ENCODE data around the gene GOLGA6L2.
"Not testable (repeated sequence)": the region's sequence is repeated elsewhere in the genome, so short reads cannot be mapped to it uniquely, and the experiment has no call there.

The GOLGA6L2 gene

DNA sequence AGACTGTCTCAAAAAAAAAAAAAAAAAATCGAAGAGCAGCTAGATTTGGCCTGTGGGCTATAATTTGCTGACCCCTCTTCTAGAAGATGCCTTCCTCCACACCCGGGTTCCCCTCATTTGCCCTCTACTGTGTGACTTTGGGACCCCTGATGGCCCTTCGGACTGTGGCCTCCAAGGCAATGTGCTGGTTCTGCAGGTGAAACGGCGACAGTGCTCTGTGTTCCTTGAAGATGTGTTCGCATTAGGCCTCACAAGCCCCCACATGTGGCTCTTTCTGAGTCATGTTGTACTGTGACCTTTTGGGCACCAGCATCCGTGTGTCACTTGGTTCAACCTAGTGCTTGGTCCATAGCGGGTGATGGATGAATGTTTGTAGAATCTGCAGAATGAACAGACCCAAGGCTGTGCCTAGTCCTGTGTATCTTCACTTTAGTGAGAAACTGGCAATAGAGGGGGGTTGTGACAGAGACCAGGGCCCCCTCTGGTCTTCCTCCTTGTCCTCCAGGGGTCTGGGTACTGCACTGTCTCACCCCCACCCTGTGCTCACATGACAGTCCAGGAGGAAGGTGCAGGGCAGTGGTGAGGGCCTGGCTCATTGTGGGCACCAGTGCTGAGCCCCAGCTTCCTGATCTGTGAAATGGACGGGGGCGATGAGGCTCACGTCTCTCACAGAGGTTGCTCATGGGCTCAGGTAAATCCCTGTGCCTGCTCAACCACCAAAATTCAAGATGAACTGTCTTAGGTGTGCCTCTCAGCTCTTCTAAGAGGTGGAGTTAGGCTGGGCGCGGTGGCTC, 22.7 kb downstream of the GOLGA6L2 start:
- DNase-seq: no peak

DNA sequence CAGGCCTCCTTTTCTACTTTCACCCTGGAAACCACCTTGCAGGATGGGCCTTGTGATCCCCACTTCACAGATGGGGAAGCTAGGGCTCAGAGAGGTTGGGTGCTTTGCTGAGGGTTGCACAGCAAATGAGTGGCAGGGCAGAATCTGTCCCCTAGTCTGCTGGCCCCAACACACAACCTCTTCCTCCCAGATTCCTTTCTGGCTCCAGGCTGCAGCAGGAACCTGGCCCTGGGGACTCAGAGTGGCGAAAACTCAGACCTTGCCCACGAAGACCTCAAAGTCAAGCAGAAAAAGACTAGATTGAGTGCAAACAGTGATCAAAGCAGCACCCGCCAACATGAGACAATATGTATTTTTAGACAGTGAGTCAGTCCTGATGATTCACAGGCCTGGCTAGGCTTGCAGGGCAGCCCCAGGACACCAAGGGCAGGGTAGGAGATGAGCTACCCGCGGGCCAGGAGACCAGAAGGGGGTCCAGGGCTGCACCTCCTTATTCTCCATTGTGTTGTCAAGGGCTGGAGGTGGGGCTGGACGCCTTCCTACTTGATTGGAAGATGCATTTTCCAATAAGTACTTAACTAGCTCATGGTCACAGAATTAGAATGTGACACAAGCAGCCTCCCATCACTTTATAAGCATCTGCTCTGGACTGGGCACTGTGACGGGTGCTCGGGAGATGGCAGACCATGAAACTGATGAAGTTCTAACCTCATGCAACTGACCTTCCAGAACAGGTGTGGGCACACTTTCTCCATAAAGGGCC, 23.9 kb downstream of the GOLGA6L2 start:
- DNase-seq: no peak

DNA sequence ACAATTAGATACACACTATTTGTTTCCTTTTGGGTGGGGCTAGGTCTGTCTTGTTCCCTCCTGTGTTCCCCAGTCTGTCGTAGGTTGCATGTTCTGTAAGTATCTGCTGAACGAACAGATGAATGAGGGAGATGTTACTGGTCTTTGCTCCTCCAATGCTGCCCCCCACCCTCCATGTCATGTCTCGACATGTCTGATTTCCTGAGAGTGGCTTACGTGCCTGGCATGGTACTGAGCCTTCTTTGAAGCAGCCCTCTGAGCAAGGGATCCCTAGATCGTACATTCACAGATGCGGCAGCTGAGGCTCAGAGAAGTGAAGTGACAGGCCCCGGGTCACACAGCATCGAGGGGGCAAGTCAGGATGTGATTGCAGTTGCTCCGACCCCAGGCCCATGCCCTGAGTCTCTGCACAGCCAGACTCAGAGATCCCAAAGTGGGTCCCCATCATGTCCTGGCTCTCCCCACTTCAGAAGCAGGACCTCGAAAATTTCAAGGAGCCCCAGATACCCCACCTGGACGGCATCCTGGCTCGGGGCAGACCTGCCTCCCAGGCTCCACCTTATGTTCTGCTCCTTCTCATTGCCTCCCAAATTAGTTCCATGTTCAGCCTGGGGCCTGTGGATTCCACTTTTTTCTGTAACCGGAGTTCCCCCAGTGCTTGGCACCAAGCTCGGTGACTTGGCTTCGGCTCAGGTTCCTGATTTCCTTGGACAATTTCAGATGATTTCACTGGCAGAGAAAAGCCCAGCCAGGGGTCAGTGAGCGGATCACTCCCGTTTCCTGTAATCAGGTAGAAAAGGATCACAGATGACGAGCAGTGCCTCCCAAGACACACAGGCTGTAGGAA, 24.7 kb downstream of the GOLGA6L2 start:
- no peak for DNase-seq

DNA sequence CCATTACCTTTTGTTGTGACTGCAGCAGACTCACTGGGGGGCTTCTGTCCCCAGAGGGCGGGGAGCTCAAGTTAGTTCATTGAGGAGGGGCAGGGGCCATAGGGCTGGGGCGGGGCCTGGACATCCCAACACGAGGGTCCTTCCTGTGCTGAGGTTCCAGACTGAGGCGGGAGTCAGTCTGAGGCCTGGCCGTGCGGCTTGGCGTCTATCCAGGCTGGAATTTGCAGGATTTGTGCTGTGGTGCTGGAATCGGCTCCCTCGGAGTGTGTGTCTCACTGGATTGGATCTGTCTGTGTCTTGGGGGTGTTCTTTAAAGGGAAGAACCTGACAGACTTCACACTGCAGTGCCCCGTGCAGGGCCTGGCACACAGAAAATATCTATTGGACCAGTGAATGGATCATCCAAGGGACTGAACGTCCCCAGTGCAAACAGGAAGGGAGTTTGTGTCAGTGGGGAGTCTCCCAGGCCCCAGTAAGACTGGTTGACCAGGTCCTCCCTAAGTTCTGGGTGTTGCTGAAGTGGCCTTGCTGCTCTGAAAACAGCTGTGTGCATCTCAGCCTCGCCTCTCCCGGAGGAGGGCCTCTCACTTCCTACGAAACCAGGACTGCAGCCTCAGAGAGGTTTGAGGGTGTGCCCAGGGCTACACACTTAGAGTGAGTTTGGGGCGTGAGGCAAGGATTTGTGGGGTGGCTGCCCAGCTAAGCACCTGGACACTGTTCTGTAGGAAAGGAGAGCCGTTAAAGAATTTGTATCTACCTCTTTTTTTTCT, 26.1 kb downstream of the GOLGA6L2 start:
- no peak for DNase-seq

DNA sequence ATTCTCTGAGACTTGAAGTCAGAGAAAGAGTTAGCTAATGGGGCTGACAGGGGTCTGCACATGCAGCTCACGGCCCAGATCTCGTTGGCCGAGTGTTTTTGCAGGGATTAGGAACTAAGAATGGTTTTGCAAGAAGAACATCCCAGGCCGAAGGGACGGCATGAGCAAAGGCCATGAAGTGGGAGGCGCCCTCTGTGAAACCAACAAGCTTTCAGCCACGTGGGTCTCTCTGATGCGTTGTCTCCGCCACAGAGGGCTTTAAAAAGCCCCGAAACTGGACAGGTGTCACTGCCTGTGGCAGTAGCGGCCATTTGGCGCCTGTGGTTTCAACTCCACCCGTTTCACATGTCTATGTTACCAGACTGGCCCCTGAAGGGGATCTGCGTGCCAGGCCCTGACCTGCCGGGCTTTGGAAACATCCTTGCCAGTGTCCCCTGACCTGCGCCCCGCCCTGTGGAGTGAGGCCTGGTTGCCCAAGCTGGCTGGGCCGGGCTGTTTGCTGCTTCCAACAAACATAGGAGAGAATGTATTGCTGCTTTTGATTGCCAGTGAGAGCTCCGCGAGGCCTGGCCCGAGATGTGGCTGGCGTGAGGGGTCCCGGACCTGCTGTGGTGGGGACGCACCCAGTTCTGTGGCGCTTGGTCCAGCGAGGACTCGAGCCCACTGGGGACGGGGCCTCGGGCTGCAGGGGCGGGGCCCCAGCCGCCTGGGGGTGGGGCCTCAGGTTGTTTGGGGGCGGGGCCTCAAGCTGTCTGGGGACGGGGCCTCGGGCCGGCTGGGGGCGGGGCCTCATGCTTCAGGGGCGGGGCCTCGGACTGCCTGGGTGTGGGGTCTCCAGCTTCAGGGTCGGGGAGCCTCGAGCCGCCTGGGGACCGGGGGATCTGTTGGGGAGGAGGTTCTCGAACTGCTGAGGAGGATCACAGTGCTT, 30.4 kb downstream of the GOLGA6L2 start:
- DNase-seq: no peak

DNA sequence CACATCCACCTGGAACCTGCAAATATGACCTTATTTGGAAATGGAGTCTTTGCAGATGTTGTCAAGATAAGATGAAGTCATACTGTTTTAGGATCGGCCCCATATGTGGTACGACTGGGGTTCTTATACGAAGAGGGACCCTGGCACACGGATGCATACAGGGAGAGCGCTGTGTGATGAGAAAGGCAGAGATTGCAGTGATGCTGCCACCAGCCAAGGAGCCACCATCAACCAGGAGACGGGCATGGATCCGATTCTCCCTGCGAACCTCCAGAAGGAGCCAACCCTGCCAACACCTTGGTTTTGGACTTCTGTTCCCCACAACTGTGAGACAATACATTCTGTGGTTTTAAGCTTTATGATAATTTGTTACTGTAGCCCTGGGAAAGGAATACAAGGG, 31.2 kb downstream of the GOLGA6L2 start:
- DNase-seq: not testable (repeated sequence)

DNA sequence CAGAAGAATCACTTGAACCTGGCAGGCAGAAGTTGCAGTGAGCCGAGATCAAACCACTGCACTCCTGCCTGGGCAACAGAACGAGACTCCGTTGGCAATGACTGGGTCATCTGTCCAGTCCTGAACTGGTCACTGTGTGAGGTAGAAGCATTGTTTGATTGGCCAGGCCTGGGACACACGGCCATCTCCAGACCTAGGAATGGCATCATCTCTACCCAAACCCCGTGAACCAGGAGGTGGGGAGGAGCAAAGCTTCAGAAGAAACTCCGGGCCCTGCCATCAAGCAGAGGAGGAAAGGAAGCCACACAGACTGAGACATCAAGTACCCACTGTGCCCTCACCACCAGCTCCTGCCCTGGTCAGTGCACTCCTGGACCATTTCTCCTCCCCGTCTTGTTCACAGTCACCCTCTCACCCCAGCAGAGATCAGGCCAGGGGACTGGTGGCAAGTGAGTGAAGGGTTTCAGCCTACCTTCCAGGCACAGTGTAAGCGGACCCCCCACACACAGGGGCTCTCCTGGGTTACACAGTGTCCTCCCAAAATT, 31.6 kb downstream of the GOLGA6L2 start:
- no peak for DNase-seq

DNA sequence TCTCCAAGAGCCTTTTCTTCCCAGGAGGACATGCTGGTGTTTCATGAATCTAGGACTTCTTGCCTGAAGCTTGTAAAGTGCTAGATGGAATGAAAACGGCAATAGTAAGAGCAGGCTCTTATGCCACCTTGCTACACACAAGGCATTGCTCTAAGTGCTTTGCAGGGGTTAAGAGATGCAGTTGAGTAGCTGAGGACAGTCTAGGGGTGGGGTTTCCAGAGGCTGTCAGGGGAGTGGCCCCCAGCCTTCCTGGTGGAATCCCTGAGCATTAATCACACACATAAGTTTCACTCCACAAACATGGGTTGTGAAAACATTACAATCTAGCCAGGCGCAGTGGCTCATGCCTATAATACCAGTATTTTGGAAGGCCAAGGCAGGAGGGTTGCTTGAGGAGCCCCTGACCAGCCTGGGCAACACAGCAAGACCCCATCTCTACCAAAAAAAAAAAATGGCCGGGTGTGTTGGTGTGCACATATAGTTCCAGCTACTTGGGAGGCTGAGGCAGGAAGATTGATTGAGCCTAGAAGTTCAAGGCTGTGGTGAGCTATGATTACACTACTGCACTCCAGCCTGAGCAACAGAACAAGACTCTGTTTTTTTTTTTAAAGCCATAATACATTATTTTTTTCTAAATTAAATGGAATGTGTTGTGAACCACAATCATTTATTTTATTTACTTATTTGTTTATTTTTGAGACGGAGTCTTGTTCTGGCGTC, 34.0 kb downstream of the GOLGA6L2 start:
- not testable (repeated sequence) for DNase-seq

DNA sequence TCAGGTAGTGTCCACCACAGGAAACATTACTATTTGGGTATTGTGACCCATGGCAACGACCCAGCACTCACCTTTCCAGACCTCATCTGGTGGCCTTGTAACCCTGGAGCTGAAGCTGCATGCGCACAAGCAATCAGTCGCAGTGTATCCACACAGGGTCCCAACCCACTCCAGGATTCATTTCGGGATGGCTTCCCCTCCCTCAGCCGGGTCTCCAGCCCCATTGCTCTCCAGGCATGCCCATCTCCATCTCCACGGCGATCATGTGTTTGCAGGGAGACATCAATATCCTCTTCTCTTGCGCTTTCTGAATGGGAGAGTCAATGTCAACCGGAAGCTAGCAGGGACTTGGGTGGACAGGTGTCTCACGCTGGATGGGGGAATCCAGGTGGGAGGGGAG, 35.2 kb downstream of the GOLGA6L2 start:
- DNase-seq: no peak

DNA sequence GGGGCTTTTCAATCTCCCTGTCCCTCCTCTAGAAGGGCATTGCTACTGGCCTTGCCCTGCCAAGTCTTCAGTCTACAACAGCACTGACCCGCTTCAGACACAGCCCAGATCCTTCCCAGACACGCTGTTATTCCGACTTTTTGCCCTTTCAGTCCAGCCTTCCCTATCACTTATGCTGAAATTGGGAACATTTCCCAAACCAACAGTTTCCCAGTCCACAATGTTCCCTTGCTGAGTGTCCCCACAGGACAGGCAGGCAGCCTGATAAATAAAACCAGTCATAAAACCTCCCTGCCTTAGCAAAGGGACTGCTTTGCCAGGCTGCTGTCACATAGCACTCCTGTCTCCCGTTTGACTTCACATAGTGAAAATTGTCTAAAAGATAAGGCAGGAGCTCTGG, 43.5 kb downstream of the GOLGA6L2 start:
- DNase-seq: no peak

DNA sequence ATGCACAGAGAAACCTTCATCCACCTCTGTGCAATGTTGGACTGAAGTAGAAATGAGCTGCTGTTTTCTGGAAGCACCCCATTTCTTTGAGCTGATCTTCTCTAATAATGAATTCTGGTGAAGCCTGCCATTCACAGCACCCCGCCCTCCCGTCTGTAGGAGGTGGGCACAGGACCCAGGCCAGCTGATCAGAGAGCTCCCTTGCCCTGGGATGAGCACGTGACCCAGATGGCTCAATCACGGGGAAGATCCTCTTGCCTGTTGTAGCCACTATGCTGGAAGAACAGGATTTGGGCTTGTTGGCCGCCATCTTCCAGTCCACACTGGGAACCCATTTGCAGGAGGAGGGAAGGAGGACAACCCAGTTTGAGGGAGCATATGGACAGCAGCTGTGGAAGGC, 44.5 kb downstream of the GOLGA6L2 start:
- no peak for DNase-seq

DNA sequence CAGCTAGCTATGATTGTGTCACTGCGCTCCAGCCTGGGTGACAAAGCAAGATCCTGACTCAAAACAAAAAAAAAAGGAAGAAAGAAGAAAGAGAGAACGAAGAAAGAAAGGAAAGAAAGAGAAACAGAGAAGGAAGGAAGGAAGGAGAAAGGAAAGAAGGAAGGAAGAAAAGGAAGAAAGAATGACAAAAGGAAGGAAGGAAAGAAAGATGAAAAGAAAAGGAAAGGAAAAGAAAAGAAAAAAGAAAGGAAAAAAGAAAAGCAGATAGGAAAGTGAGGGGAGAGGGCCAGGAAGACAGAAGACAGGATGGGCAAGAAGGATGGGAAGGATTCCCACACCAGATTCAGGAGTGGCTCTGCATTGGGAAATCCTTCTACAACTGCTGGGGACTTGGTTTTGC, 44.9 kb downstream of the GOLGA6L2 start:
- no peak for DNase-seq

DNA sequence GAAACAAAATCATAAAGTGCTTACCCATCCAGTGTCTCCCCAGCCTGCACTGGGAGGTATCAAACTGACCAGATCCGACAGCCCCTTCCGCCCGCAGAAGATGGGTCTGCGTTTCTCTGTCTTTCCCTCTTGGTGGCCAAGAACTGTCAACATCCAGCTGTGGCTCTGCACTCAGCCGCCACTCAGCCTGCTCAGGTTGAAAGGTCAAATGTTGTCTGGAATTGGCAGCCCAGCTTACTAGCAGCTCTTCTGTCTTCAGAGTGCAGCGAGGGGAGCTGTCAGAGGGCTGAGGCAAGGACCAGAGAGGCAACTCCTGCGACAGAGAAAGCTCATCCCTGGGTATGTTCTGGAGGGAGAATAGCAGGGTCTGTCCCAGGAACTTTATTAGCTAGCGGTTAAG, 45.4 kb downstream of the GOLGA6L2 start:
- DNase-seq: no peak

DNA sequence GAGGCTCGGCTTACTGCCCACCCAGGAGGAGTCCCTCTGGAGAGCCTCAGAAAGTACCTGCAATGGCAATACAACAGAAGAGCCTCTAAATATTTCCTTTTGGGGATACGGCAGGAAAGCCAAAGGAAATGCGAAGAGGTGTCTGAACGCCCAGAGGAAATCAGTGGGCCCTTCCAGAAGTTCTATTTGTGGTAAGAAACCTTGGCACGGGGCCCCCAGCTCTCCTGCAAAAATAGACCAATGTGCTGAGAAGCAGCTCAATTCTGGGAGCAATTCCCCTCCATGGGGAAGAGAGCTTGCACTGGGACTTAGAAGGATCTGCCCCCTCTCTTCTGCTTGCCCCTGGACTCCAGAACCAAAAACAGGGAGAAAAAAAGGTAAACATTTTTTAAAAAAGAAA, 47.8 kb downstream of the GOLGA6L2 start:
- not testable (repeated sequence) for DNase-seq

DNA sequence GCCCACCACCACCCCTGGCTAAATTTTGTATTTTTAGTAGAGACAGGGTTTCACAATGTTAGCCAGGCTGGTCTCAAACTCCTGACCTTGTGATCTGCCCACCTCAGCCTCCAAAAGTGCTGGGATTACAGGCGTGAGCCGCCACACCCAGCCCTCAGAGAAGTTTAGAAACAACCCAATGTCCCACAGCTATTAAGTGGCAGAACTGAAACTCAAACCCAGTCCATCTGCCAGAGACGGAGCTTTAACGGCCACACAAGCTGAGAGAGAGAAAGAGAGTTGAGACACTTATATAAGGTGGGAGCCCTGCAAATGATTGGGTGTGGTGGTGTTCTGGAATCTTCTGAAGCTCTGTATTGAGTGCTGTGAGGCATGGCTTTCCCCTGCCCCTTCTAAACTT, 48.7 kb downstream of the GOLGA6L2 start:
- not testable (repeated sequence) for DNase-seq

DNA sequence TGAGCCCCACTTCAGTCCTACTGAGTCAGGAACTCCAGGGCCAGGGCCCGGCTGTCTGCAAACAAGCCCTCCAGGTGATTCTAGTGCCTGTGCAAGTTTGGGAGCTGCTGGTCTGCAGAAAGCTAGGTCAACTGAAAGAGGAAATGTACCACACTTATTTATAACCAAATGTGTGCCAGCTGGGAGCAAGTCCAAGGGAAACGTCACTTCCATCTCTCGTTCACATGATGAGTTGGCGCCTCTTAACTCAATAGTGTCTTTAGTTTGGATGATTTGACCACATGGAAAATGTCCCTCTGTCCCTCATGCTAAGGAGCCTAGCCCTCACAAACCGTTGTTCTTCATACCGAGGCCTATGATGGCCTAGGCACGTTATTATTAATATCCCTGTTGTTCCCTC, 49.3 kb downstream of the GOLGA6L2 start:
- no peak for DNase-seq

DNA sequence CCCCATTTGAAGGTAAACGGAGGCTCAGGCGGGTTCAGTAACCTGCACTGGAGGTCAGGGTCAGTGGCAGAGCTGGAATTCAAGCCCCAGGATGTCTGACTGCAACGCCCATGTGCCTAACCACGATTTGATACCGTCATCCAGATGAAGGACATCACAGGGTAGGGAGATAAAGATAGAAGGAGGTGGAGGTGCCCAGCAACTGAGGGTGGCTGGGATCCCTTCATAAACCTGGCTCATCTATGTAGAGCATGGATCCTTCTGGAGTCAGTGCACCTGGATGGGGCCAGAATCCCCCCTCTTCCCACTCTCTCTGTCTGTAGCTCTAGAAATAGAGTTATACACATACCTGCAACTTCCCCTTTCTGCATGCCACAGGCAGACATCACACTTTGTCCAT, 51.2 kb downstream of the GOLGA6L2 start:
- DNase-seq: no peak

DNA sequence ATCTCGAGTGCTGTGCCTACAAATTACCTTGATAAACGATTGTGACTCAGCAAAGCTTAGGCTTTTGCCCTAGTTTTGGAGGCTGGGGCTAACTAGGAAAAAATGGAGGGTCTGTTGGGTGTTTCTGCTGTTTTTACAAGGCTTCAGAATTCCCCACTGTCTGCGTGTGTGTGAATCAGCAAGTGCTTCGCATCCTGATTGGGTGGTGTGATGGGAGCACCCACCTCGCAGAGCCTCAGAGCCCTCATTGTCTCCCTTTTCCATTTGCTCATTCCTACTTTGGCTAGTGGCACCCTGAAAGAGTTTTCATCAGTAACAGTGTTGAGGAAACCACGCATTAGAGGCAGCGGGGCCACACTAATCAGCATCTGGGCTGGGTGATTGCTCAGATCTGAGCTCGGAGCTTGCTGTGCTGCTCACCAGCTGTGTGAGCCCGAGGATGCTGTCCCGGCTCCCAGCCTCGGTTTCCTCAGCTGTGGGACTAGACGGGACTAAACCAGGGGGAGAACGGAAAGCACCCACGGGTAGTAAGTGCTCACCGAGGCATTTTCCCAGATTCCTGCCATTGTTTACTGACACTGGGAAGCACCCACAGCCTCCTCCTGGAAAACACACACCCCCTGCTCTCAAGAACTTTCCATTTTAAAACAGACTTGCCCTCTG, 51.9 kb downstream of the GOLGA6L2 start:
- no peak for DNase-seq

All from stimulated activated CD4-positive, alpha-beta T cell treated with anti-CD3 and anti-CD28 coated beads, Interleukin-4, amount 100 ng/mL, for 1 hour (primary cell).